ENCODE results near the gene LRCOL1. TPM values are rescaled to one million over a fixed set of nuclear protein-coding genes. Genes with fewer than 3 reads are reported as not detected.

Gene LRCOL1
- total and polyA plus RNA-seq, 9 donors, result 0.11 to 0.71 (median 0.63) TPM; not detected in 5

GRCh38 chr12:132559652-132560363 lies 50.6 kb downstream of the LRCOL1 start:
- intact Hi-C loops (cut with DNase I), result no loop called here
- Histone ChIP-seq H3K9me3 (no peaks in the 10 kb centered on the region), H3K27ac (no peak overlapping the region), H3K36me3 (no peaks in the 10 kb centered on the region), H3K27me3 (no peaks in the 10 kb centered on the region), H3K4me1 (ENCODE audit: insufficient read depth) (peaks cover 12% of the 10 kb centered on the region), H3K4me3 (peak overlapping the region; percentile 65)
- DNase-seq, result peak in 2 of 5 donors; percentile 67 to 70
- TF ChIP-seq POLR2A (IDR thresholded peaks at IDR 0.05), result no peak
- no peak for TF ChIP-seq EP300 (IDR thresholded peaks at IDR 0.05)
- 0 to 2% (median 0%) methylated on average over 36 to 98 of the region's 98 CpGs for WGBS, 3 donors

DNA sequence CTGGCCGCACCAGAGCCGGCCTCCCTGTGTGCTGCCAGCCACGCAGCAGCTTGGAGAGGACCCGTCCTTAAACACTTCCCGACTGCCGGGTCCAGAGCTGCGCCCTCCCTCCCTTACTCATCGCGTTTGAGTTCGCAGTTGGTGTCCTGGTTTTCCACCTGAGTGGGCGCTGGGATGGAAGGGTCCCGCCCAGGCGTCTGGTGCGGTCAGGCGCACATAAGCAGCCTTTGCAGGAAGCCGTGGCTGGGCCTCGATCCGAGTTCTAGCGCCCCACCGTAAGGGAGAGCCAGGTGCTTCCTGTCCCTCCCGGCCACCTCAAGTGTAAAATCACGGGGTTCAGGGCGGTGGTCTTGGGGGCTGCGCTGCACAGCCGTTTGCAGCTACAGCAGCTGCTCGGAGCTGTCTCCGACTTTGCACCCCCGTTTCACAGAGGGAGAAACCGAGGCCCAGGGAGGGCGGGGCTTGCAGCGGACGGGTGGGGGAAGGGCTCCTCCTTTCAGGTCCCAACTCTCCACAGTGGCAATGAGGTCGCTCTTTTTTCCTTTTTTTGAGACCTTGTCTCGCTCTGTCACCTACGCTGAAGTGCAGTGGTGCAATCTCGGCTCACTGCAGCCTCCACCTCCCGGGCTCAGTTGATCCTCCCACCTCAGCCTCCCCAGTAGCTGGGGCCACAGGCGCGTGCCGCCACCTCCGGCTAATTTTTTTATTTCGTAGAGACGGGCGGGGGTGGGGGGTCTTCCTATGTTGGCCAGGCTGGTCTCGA lies 51.3 kb downstream of the LRCOL1 start:
- TF ChIP-seq EP300 (IDR thresholded peaks at IDR 0.05) (no peak), POLR2A (IDR thresholded peaks at IDR 0.05) (no peak)
- TF ChIP-seq, protein P1, sequence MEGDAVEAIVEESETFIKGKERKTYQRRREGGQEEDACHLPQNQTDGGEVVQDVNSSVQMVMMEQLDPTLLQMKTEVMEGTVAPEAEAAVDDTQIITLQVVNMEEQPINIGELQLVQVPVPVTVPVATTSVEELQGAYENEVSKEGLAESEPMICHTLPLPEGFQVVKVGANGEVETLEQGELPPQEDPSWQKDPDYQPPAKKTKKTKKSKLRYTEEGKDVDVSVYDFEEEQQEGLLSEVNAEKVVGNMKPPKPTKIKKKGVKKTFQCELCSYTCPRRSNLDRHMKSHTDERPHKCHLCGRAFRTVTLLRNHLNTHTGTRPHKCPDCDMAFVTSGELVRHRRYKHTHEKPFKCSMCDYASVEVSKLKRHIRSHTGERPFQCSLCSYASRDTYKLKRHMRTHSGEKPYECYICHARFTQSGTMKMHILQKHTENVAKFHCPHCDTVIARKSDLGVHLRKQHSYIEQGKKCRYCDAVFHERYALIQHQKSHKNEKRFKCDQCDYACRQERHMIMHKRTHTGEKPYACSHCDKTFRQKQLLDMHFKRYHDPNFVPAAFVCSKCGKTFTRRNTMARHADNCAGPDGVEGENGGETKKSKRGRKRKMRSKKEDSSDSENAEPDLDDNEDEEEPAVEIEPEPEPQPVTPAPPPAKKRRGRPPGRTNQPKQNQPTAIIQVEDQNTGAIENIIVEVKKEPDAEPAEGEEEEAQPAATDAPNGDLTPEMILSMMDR (IDR thresholded peaks at IDR 0.05), result no peak
- no peaks in the 10 kb centered on the region for H3K9me3 ChIP-seq
- H3K36me3 ChIP-seq, result no peaks in the 10 kb centered on the region
- WGBS, 3 donors, result 56 to 61% (median 60%) methylated on average over 43 to 45 of the region's 45 CpGs
- peaks cover 12% of the 10 kb centered on the region for H3K4me1 ChIP-seq (ENCODE audit: insufficient read depth)
- H3K4me3 ChIP-seq, result peak overlapping the region; percentile 65
- no peak overlapping the region for H3K27ac ChIP-seq
- no peaks in the 10 kb centered on the region for H3K27me3 ChIP-seq
- no peak for DNase-seq
- intact Hi-C loops (cut with DNase I), result no loop called here

DNA sequence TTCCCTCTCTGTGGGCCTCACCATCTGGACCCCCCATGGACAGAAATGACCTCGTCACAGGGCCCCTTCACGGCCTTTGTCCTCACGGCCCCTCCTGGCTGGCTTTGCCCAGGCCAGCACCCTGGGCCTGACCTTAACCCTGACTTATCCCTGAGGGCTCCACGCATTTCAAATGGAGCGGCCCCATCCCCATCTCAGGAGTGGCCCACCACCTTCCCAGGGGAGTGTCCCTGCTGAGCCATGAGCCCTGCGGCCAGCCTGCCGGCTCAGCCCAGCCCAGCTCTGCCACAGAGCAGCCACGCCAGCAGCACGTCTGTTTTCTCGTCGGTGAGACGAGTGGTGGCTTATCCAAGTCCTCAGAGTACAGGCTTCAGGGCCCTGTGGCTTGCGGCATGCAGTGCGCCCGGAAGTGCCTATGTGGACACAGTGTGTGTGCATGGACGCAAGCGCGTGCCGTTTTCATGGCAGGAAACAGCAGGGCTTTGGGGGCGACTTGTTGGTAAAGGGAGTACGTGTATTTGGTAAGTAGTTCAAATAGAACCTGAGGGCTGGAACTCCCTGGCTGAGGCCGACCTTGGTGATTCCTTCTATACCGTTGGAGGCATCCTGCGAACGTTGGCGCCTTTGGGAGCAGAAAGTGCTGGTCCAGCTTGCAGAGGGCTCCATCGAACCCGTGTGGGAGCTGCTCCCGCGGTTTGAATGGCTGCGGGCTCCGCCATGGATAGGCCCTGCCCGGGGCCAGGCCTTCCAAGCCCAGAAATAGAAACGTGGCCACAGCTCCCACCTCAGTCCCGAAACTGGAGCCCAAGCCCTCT lies 52.1 kb downstream of the LRCOL1 start:
- Histone ChIP-seq H3K4me1 (ENCODE audit: insufficient read depth) (peaks cover 12% of the 10 kb centered on the region), H3K9me3 (no peaks in the 10 kb centered on the region), H3K27ac (no peak overlapping the region), H3K4me3 (no peak overlapping the region), H3K36me3 (no peaks in the 10 kb centered on the region), H3K27me3 (no peaks in the 10 kb centered on the region)
- intact Hi-C loops (cut with DNase I), result no loop called here
- WGBS, 3 donors, result 78 to 84% (median 82%) methylated on average over 35 of the region's 35 CpGs
- TF ChIP-seq, protein P1 (IDR thresholded peaks at IDR 0.05), result no peak
- no peak for DNase-seq

GRCh38 chr12:132557291-132558015 lies 52.9 kb downstream of the LRCOL1 start:
- H3K36me3 ChIP-seq, result no peaks in the 10 kb centered on the region
- no peaks in the 10 kb centered on the region for H3K9me3 ChIP-seq
- WGBS, 3 donors, result 91 to 92% (median 92%) methylated on average over 18 to 19 of the region's 19 CpGs
- no peak for DNase-seq
- no peaks in the 10 kb centered on the region for H3K27me3 ChIP-seq
- intact Hi-C loops (cut with DNase I), result no loop called here
- H3K27ac ChIP-seq, result no peak overlapping the region
- no peak overlapping the region for H3K4me3 ChIP-seq
- H3K4me1 ChIP-seq (ENCODE audit: insufficient read depth), result peaks cover 12% of the 10 kb centered on the region
- no peak for TF ChIP-seq POLR2A (IDR thresholded peaks at IDR 0.05)
- no peak for TF ChIP-seq EP300 (IDR thresholded peaks at IDR 0.05)
- TF ChIP-seq, protein P1 (IDR thresholded peaks at IDR 0.05), result no peak
